SIG-M5 treated with dmso at 0.1 percent for 504 hours (cell line): Measurements from ENCODE around the gene MOB2.
"Not testable (repeated sequence)": the region's sequence is repeated elsewhere in the genome, so short reads cannot be mapped to it uniquely, and the experiment has no call there.

Experiments
- DNase-seq: peaks from one replicate; lab custom pipeline; 2025; ENCODE audit not compliant: unreplicated experiment; lab: John Stamatoyannopoulos, UW

MOB2 gene

GRCh38 chr11:1444823-1445422, 41.7 kb downstream of the MOB2 start:
- DNase-seq = no peak

GRCh38 chr11:1444321-1444720, 42.3 kb downstream of the MOB2 start:
- no peak for DNase-seq

- DNase-seq = no peak
Measured at GRCh38 chr11:1443737-1444136, 42.8 kb downstream of the MOB2 start.

GRCh38 chr11:1442807-1443366, 43.7 kb downstream of the MOB2 start:
- no peak for DNase-seq

GRCh38 chr11:1442163-1442562, 44.4 kb downstream of the MOB2 start:
- no peak for DNase-seq

GRCh38 chr11:1440496-1440895, 46.1 kb downstream of the MOB2 start:
- no peak for DNase-seq

GRCh38 chr11:1440066-1440465, 46.5 kb downstream of the MOB2 start:
- DNase-seq = no peak

GRCh38 chr11:1439341-1439740, 47.2 kb downstream of the MOB2 start:
- DNase-seq = no peak

GRCh38 chr11:1438967-1439330, 47.6 kb downstream of the MOB2 start:
- DNase-seq = no peak

- no peak for DNase-seq
Measured at GRCh38 chr11:1438261-1438966, 48.2 kb downstream of the MOB2 start.

- no peak for DNase-seq
Measured at GRCh38 chr11:1437500-1437899, 49.1 kb downstream of the MOB2 start.

GRCh38 chr11:1436468-1437039, 50.0 kb downstream of the MOB2 start:
- no peak for DNase-seq

GRCh38 chr11:1435820-1436467, 50.6 kb downstream of the MOB2 start:
- DNase-seq = no peak

GRCh38 chr11:1435479-1435819, 51.1 kb downstream of the MOB2 start:
- not testable (repeated sequence) for DNase-seq

GRCh38 chr11:1433977-1434640, 52.5 kb downstream of the MOB2 start:
- no peak for DNase-seq

GRCh38 chr11:1433568-1433967, 53.0 kb downstream of the MOB2 start:
- no peak for DNase-seq

GRCh38 chr11:1428762-1429316, 57.7 kb downstream of the MOB2 start:
- DNase-seq = no peak

GRCh38 chr11:1425439-1425838, 61.1 kb downstream of the MOB2 start:
- no peak for DNase-seq

GRCh38 chr11:1425006-1425405, 61.6 kb downstream of the MOB2 start:
- no peak for DNase-seq

- DNase-seq = not testable (repeated sequence)
Measured at GRCh38 chr11:1423406-1423805, 63.2 kb downstream of the MOB2 start.

GRCh38 chr11:1422981-1423380, 63.6 kb downstream of the MOB2 start:
- DNase-seq = no peak
